ENCODE data around the gene TXNRD1. TPM values are rescaled to one million over a fixed set of nuclear protein-coding genes. Genes with fewer than 3 reads are reported as not detected.
"Not testable (repeated sequence)": the region's sequence is repeated elsewhere in the genome, so short reads cannot be mapped to it uniquely, and the experiment has no call there.

Gene TXNRD1
- total and polyA plus RNA-seq, 10 donors = 13.7 to 107 (median 56.8) TPM

DNA sequence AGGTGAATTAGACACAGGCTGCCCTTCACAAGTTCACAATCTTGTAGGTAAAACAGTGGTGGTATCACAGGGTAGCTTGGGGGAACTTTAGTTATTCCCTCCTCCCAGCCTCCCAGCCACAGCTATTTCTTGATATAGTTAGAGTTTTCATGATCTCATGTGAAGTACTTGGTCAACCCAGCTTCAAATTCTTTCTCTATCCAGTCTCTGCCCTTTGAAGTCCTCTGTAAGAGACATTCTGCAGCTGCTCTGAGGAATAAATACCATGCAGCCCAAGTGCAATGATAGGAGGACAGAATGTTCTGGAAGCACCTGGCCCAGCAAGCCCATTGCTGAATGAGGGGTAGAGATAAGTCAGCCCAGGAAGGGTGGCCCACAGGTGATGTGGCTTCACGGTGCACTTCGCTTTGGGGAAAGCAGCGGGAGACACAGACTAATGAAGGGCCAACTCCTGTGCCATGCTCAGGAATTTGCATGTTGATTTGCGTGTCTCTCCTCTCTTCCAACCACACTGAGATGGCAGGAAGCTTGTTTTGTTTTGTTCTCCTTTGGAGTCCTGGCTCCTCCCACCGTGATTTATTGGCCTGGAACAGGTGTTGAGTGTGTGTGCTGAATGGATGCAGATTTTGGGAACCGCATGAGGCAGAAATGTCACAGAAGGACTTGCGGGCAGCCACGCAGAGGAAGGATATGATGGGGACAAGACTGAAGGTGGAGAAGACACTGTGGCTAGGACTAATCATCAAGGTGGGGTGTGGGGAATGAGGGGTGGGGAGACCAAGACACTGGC, 8.0 kb upstream of the TXNRD1 start:
- TF ChIP-seq POLR2AphosphoS5 (IDR thresholded peaks at IDR 0.05) = no peak
- WGBS, 5 donors = 68 to 84% (median 80%) methylated on average over 8 of the region's 8 CpGs
- H3K27ac ChIP-seq = no peak overlapping the region
- H3K36me3 ChIP-seq = no peaks in the 10 kb centered on the region
- no peaks in the 10 kb centered on the region for H3K4me1 ChIP-seq
- H3K4me3 ChIP-seq = no peak overlapping the region
- intact Hi-C loops (cut with DNase I; ENCODE audit: low total_unique reads) = loop anchor here (10.0 kb wide), 2 partner anchors 667 to 1187 kb away; no protein-coding TSS in a partner anchor
- DNase-seq = no peak
- H3K27me3 ChIP-seq (replicated peaks in 1 of 7) = peaks cover 0 to 3% (median 0%) of the 10 kb centered on the region in 7 donors
- H3K9me3 ChIP-seq = no peaks in the 10 kb centered on the region

DNA sequence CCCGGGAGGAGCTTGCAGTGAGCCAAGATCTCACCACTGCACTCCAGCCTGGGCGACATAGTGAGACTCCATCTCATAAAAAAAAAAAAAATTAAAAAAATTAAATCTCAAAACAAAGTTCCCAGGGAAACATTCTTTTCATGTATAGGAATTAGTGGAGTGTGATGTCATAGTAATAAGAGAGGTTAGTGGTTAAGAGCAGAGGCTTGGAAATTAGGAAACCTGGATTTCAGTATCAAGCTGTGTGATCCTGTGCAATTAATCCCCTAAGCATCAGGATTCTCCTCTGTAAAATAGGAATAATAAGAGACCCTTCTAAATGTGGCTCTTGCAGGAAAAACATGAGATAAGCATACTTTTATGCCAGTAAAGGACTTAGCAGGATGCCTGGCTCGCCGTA, 3.1 kb upstream of the TXNRD1 start:
- Histone ChIP-seq H3K4me1 (peaks cover 0 to 19% (median 13%) of the 10 kb centered on the region in 6 donors), H3K27ac (no peak overlapping the region), H3K9me3 (no peaks in the 10 kb centered on the region), H3K27me3 (replicated peaks in 1 of 7) (peaks cover 0 to 10% (median 0%) of the 10 kb centered on the region in 7 donors), H3K4me3 (no peak overlapping the region), H3K36me3 (no peaks in the 10 kb centered on the region)
- intact Hi-C loops (cut with DNase I; ENCODE audit: low total_unique reads) = loop anchor here (10.0 kb wide), 1 partner anchor 72 kb away; no protein-coding TSS in a partner anchor
- 84 to 96% (median 89%) methylated on average over 4 of the region's 4 CpGs for WGBS, 5 donors
- TF ChIP-seq POLR2AphosphoS5 (IDR thresholded peaks at IDR 0.05) (no peak), POLR2A (IDR thresholded peaks at IDR 0.05) (no peak)
- TF ChIP-seq, protein P1, sequence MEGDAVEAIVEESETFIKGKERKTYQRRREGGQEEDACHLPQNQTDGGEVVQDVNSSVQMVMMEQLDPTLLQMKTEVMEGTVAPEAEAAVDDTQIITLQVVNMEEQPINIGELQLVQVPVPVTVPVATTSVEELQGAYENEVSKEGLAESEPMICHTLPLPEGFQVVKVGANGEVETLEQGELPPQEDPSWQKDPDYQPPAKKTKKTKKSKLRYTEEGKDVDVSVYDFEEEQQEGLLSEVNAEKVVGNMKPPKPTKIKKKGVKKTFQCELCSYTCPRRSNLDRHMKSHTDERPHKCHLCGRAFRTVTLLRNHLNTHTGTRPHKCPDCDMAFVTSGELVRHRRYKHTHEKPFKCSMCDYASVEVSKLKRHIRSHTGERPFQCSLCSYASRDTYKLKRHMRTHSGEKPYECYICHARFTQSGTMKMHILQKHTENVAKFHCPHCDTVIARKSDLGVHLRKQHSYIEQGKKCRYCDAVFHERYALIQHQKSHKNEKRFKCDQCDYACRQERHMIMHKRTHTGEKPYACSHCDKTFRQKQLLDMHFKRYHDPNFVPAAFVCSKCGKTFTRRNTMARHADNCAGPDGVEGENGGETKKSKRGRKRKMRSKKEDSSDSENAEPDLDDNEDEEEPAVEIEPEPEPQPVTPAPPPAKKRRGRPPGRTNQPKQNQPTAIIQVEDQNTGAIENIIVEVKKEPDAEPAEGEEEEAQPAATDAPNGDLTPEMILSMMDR (IDR thresholded peaks at IDR 0.05 in 8 of 11, conservative IDR thresholded peaks at IDR 0.05 in 3 of 11) = no peak
- no peak for DNase-seq

DNA sequence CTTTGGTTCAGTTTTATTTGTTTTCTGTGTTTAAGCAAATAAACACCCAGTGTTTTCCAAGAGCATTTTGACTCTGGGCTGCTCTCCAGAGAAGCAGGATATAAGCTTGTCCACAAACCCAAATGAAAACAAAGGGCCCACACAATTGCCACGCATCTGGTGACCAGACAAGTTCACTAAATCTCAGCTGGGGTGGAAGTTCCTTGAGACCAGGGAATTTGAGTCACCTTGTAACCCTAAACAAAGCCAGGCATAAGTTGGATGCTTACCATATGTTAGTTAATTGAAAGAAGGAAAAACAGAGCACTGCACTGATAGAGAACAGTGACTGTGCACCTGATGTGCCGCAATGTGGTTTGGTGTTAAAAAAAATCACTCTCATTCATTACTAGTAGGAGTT, 1.6 kb upstream of the TXNRD1 start:
- H3K27me3 ChIP-seq (replicated peaks in 1 of 7) = peaks cover 0 to 10% (median 0%) of the 10 kb centered on the region in 7 donors
- TF ChIP-seq POLR2AphosphoS5 (IDR thresholded peaks at IDR 0.05) = no peak
- TF ChIP-seq, protein P1 (IDR thresholded peaks at IDR 0.05 in 8 of 11, conservative IDR thresholded peaks at IDR 0.05 in 3 of 11) = no peak
- TF ChIP-seq POLR2A (IDR thresholded peaks at IDR 0.05) = no peak
- no peak overlapping the region for H3K4me3 ChIP-seq
- intact Hi-C loops (cut with DNase I; ENCODE audit: low total_unique reads) = loop anchor here (10.0 kb wide), 1 partner anchor 71 kb away; no protein-coding TSS in a partner anchor
- H3K4me1 ChIP-seq = peaks cover under 1 to 22% (median 15%) of the 10 kb centered on the region in 6 donors
- whole genome bisulfite sequencing, 5 donors = 87 to 94% (median 92%) methylated on average over 2 of the region's 2 CpGs
- DNase-seq = no peak
- no peaks in the 10 kb centered on the region for H3K36me3 ChIP-seq
- H3K27ac ChIP-seq = no peak overlapping the region
- no peaks in the 10 kb centered on the region for H3K9me3 ChIP-seq

GRCh38 chr12:104216521-104216924, 944 bp downstream of the TXNRD1 start:
- Histone ChIP-seq H3K4me3 (peak overlapping the region in 4 of 8 donors; percentile 43 to 78 (median 52)), H3K27ac (peak overlapping the region in 7 of 8 donors; percentile 74 to 85 (median 76)), H3K4me1 (peaks cover 13 to 41% (median 28%) of the 10 kb centered on the region in 6 donors), H3K36me3 (no peaks in the 10 kb centered on the region), H3K9me3 (no peaks in the 10 kb centered on the region), H3K27me3 (replicated peaks in 1 of 7) (peaks cover 0 to 7% (median 0%) of the 10 kb centered on the region in 7 donors)
- intact Hi-C loops (cut with DNase I; ENCODE audit: low total_unique reads) = loop anchor here (5.0 to 10.0 kb wide), 2 partner anchors 68 to 141 kb away; no protein-coding TSS in a partner anchor
- 96 to 100% (median 100%) methylated on average over 1 of the region's 1 CpG for WGBS, 5 donors
- DNase-seq = no peak
- TF ChIP-seq, protein P1 (IDR thresholded peaks at IDR 0.05 in 8 of 11, conservative IDR thresholded peaks at IDR 0.05 in 3 of 11) = no peak
- TF ChIP-seq POLR2A (IDR thresholded peaks at IDR 0.05) (no peak), POLR2AphosphoS5 (IDR thresholded peaks at IDR 0.05) (no peak)

- DNase-seq; H3K27me3 ChIP-seq (replicated peaks in 1 of 7); H3K36me3 ChIP-seq; H3K9me3 ChIP-seq; H3K4me3 ChIP-seq: not testable (repeated sequence)
- Histone ChIP-seq H3K4me1 (peaks cover 13 to 41% (median 28%) of the 10 kb centered on the region in 6 donors), H3K27ac (peak overlapping the region; percentile 49 to 84 (median 74))
- 97 to 100% (median 98%) methylated on average over 2 of the region's 2 CpGs for WGBS, 5 donors
- intact Hi-C loops (cut with DNase I; ENCODE audit: low total_unique reads) = loop anchor here (5.0 to 10.0 kb wide), 2 partner anchors 66 to 139 kb away; no protein-coding TSS in a partner anchor
These were observed 2.9 kb downstream of the TXNRD1 start for GRCh38 chr12:104218506-104218905.

All from spleen (tissue), 11 donors.